ENCODE results near the gene TMEM100.

DNA sequence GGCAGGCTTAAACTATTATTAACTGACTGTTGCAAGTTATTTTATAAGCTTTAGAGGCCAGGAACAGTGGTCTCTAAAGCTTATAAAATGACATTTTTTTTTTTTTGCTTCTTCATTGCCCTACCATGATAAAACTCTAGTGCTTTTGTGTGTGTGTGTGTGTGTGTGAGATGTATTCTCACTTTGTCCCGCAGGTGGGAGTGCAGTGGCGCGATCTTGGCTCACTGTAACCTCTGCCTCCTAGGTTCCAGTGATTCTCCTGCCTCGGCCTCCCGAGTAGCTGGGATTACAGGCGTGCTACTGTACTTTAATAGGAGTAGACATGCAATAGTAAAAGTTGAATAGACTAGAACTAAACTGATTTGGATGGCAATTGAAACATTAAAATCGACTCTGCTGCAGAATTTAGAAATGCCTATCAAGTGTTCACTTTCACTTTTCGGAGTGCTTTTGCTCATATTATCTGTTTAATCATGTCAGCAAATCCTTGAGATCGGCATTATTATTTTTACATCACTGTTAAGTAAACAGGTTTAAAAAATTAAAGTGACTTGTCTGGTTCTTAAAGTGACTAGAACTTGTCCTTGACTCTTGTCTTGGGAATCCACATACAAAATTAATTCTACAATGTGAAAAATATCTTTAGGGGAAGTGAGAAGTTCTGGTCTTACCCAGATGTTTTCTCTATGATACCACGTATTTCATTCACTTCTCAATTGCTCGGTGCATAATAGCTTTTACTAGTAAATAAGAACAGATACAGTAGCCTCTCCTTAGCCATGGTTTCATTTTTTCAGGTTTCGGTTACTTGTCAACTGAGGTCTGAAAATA is 19.8 kb upstream of the TMEM100 start:
- no peak for TF ChIP-seq POLR2A (IDR thresholded peaks at IDR 0.05)
- TF ChIP-seq, protein P1, sequence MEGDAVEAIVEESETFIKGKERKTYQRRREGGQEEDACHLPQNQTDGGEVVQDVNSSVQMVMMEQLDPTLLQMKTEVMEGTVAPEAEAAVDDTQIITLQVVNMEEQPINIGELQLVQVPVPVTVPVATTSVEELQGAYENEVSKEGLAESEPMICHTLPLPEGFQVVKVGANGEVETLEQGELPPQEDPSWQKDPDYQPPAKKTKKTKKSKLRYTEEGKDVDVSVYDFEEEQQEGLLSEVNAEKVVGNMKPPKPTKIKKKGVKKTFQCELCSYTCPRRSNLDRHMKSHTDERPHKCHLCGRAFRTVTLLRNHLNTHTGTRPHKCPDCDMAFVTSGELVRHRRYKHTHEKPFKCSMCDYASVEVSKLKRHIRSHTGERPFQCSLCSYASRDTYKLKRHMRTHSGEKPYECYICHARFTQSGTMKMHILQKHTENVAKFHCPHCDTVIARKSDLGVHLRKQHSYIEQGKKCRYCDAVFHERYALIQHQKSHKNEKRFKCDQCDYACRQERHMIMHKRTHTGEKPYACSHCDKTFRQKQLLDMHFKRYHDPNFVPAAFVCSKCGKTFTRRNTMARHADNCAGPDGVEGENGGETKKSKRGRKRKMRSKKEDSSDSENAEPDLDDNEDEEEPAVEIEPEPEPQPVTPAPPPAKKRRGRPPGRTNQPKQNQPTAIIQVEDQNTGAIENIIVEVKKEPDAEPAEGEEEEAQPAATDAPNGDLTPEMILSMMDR (IDR thresholded peaks at IDR 0.05), result no peak

Data from uterus (tissue), 2 donors.